GM12874 (cell line): Measurements from ENCODE around the gene TIGD3.

Source experiments
- CTCF ChIP-seq: IDR thresholded peaks from 2 replicates; pipeline ENCODE4 v1.5.1; 2011; ENCODE audit warnings: low read depth, mild to moderate bottlenecking, control low read depth, low read length, moderate library complexity; ENCODE audit not compliant: insufficient read depth

The TIGD3 gene

DNA sequence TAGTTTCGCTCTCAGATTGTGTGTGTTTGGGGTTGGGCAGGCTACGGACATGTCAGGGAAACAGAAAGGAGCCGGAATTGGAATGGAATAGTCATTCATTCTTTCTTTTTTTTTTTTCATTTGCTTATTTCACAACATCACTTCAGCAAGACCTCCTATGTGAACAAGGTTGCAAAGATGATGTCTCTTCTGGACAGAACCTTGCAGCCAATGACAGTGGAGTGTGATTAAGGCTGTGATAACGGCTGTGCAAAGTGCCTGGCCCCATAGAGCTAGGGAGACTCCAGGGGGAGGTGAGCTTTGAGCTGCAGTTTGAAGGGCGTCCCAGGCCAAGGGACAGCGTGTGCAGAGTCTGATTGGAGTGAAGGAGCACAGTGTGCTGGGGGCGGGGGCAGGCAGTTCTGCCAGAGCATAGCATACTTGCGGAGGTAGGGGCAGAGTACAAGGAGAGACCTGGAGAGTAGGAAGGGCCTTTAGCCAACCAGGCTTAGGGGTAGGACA lies 3.4 kb downstream of the TIGD3 start:
- no peak for TF ChIP-seq CTCF

DNA sequence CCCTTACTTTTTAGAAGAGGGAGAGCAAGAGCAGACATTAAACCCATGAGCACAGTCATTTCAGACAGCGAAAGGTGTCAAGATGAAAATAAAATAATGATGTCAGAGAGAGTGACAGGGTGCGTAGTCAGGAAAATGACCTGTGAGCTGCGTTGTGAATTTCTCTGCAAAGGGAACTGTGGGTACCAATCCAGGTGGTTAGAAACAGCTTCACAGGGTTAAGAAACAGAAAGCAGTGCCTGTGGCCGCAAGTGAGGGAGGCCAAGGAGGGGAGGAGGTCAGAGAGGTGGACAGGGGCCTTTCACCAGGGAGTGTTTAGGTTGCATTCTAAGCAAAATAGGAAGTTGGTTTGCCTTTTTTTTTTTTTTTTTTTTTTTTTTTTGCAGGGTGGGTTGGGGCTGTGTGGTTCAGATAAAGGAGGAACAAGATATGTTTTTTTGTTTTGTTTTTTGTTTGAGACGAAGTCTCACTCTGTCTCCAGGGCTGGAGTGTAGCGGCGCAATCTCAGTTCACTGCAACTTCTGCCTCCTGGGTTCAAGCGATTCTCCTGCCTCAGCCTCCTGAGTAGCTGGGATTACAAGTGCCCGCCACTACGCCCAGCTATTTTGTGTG lies 7.9 kb downstream of the TIGD3 start:
- no peak for TF ChIP-seq CTCF

GRCh38 chr11:65362966-65363365 lies 8.4 kb downstream of the TIGD3 start:
- no peak for TF ChIP-seq CTCF

DNA sequence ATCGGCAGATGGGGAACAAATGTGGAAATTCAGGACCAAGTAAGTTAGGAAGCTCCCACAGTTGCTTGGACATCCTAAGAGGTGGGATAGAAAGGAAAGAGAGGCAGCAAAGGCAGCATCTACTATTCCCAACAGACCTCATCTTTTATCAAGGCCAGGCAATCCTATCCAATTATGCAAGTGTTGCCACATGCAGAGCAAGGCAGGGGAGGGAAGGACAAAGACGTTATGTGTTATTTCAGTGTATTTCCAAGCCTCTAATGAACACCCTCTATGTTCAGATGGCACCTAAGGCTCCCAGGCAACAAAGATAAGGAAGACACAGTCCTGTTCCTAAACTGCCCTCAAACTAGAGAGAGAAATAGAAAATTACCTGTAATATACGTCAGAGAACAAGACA lies 9.2 kb downstream of the TIGD3 start:
- TF ChIP-seq CTCF, result no peak

- peak; percentile 75 for TF ChIP-seq CTCF
These were observed 11.8 kb downstream of the TIGD3 start for GRCh38 chr11:65366340-65366773.

GRCh38 chr11:65370659-65371049 lies 16.1 kb downstream of the TIGD3 start:
- TF ChIP-seq CTCF, result no peak

GRCh38 chr11:65373839-65374580 lies 19.5 kb downstream of the TIGD3 start:
- no peak for TF ChIP-seq CTCF
